Fibroblast of villous mesenchyme (primary cell): Measurements from ENCODE around the gene IL17B. TPM values are rescaled to one million over a fixed set of nuclear protein-coding genes. Genes with fewer than 3 reads are reported as not detected.
A peak's percentile ranks its signal among the peaks of the same experiment; 100 is the strongest.

Experiments used
- DNase-seq: peaks from one replicate; pipeline ENCODE4 v3.0.0-alpha.2; 2010; ENCODE audit warnings: low read depth
- H3K4me3 ChIP-seq: 2 replicates; pipeline ENCODE4 v1.5.1; 2011; ENCODE audit warnings: low read depth, mild to moderate bottlenecking, low read length
- CTCF ChIP-seq: IDR thresholded peaks from 2 replicates; pipeline ENCODE4 v1.5.1; 2012; ENCODE audit warnings: low read depth, mild to moderate bottlenecking, low read length; ENCODE audit not compliant: insufficient read depth
- total RNA-seq: library from RNA; depleted of rRNA; stranded (reverse); fragments of >200 nt; gene quantifications from 2 replicates; pipeline ENCODE4 v1.2.3, GENCODE V29; 2012

IL17B gene
- total RNA-seq, 1 donor: not detected

DNA sequence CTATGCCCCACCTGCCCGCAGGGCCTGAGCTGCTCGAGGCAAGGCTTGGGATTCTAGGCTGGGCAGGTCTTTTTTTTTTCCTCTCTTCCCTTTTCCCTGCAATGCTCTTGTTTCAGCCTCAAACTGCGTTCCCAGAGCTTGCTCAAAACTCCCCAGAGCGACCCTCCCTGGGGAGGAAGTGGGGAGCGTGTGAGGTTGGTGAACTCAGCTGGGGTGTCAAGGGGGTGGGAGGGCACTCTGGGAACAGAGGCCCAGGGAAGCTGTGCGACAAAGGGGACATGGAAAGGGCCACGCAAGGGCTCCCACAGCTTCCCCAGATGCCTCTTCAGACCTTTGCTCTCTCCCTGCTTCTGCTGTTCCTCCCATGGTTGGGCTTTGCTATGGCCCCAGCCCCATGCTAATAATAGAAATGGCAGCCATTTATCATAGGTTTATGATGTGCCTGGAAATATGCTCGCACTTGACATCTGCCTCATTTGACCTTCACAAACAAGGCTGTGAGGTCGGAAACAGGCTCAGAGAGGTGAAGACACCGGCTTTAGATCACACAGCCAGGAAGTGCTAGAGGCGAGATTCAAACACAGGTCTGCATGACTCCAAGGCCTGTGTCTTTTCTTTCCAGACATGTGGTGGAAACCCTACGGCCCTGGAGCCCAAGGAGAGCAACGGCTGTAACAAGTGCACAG is 40.9 kb upstream of the IL17B start:
- H3K4me3 ChIP-seq: no peak overlapping the region
- no peak for TF ChIP-seq CTCF
- peak; percentile 90 for DNase-seq

DNA sequence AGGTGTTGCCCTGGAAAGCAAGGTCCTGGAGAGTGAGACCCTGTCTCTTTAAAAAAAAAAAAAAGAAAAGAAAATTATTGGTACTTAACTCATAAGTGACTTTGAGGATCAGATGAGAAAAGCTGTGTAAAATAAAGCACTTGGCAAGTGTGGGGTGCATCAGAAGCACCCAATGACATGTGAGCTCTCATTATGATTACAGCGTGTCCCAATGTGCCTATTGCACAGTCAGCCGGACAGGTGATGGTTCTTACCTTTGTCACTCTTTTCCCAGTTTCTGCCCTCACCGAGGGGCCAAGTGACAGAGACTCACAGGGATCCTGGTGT is 40.4 kb upstream of the IL17B start:
- DNase-seq: no peak
- TF ChIP-seq CTCF: no peak
- H3K4me3 ChIP-seq: no peak overlapping the region

GRCh38 chr5:149418910-149419531 is 39.9 kb upstream of the IL17B start:
- H3K4me3 ChIP-seq: no peak overlapping the region
- no peak for TF ChIP-seq CTCF
- peak; percentile 78 for DNase-seq

DNA sequence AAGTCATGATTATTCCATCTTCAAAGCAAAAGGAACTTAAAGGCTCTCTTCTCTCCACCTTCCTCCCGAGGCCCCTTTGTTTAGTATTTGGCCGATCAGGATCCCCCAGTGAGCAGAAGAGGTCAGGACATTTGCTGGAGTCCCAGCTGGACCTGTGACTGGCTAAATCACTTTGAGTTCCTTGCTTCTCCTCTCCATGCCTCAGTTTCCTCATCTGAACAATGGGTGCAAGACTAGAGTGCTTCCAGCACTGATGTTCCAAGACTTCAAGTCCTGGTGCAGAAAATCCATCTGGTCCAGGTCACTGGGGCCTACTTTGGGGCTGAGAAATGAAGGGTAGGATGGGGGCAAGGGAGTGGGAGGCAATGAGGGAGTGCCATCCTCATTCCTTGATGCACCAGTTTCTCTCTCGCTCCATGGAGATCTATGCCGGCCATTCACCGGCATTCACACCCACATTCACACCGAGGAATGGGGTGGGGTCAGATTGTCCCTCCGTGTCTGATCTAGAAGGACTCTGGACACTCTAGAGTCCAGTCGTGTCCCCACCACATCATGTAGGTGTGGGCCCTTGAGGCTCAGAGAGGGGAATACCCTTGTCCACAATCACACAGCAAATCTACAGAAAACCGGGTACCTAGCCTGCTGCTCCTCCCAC is 38.7 kb upstream of the IL17B start:
- peak overlapping the region; percentile 8 for H3K4me3 ChIP-seq
- DNase-seq: peak; percentile 38
- TF ChIP-seq CTCF: no peak

DNA sequence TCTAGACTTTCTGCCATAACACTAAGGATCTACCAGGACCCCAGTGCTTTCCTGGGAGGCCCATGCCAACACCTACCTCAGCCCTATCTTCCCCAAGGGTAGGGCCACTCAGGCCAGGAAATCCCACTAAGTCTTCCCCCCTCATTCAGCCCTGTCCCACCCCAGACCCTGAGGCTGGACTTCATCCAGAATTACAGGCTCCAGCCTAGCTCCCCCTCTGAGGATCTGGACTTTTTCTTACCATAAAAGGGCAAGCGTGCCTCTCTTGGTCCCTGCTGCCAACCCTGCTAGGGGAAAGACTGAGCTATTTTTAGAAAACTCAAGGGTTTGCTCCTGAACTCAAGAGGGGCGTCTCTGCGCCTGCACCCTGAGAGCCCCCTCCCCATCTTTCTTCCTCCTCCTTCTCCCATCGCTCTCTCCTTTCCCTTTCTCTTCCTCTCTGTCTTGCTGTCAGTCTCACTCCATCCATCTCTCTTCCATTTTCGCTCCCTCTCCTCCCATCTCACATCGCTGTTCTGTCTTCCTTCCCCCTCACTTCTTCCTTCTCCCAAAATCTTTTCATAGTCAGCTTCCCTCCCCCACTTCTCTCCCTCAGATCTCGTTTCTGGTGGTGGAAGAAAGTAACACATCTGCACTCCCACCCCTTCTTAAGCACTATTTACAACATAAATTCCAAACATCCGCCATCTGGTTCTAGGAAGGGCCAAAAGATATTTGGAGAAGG is 38.1 kb upstream of the IL17B start:
- H3K4me3 ChIP-seq: peak overlapping the region; percentile 26
- no peak for TF ChIP-seq CTCF
- DNase-seq: peak; percentile 97

DNA sequence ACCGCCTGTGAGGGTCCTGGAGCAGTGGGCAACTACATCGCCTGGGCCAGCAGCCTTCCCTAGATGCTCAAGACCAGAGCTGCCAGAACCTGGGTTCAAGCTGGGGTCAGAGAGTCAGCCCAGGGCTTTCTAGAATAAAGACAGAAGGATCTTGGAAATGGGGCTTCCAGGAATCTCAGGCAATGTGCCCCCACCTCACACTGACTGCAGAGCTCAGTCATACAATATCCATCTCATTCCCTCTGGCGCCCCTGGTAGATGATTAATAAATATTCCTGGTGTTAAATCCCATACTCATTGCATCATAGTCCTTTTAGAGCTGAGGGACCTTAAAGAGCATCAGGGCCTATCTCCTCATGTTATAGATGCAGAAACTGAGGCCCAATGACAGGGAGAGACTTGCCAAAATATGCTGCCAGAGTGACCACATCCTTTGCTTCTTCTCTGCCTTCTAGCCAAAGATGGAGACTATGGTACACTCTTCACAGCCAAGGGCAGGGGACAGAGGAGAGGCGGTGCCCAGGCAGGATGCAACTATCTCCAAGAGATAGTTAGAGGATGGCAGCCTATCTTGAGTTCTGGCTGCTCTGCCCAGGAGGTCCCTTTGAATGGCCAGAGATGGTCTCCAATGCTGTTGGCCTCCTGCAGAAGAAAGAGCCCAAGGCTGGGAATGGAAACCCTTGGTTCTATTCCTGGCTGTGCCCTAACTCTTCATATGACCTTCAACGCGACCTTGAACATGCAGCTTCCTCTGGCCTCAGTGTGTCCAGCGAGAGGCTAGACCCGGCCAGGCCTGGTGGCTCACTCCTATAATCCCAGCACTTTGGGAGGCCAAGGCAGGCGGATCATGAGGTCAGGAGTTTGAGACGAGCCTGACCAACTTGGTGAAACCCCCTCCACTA is 36.2 kb upstream of the IL17B start:
- no peak for TF ChIP-seq CTCF
- H3K4me3 ChIP-seq: no peak overlapping the region
- peak; percentile 48 for DNase-seq
